ENCODE results near the gene PRODH.
"Not testable (repeated sequence)": the region's sequence is repeated elsewhere in the genome, so short reads cannot be mapped to it uniquely, and the experiment has no call there.

PRODH gene

GRCh38 chr22:18915550-18915949, 20.5 kb downstream of the PRODH start:
- not testable (repeated sequence) for H3K27ac ChIP-seq (ENCODE audit: low read depth, low read length); H3K4me1 ChIP-seq (ENCODE audit: insufficient read depth, low read length); H3K9ac ChIP-seq (ENCODE audit: low read depth, low read length); H3K27me3 ChIP-seq (ENCODE audit: insufficient read depth, low read length); H3K4me3 ChIP-seq (ENCODE audit: low read length); H3K9me3 ChIP-seq (ENCODE audit: insufficient read depth, low read depth, low read length); H3K36me3 ChIP-seq (ENCODE audit: insufficient read depth, low read length)
- WGBS = no CpG with 5 or more reads among the region's 9 CpGs

GRCh38 chr22:18914558-18914957, 21.5 kb downstream of the PRODH start:
- H3K27ac ChIP-seq (ENCODE audit: low read depth, low read length); H3K36me3 ChIP-seq (ENCODE audit: insufficient read depth, low read length): not testable (repeated sequence)
- no CpG with 5 or more reads among the region's 10 CpGs for WGBS

GRCh38 chr22:18912264-18912946, 23.7 kb downstream of the PRODH start:
- not testable (repeated sequence) for H3K27ac ChIP-seq (ENCODE audit: low read depth, low read length); H3K9ac ChIP-seq (ENCODE audit: low read depth, low read length); H3K4me1 ChIP-seq (ENCODE audit: insufficient read depth, low read length); H3K4me3 ChIP-seq (ENCODE audit: low read length); H3K9me3 ChIP-seq (ENCODE audit: insufficient read depth, low read depth, low read length); H3K27me3 ChIP-seq (ENCODE audit: insufficient read depth, low read length); H3K36me3 ChIP-seq (ENCODE audit: insufficient read depth, low read length)
- no CpG with 5 or more reads among the region's 10 CpGs for WGBS

More at GRCh38 chr22:18914558-18914957, 21.5 kb downstream of the PRODH start:
- not testable (repeated sequence) for H3K27me3 ChIP-seq (ENCODE audit: insufficient read depth, low read length); H3K9ac ChIP-seq (ENCODE audit: low read depth, low read length); H3K9me3 ChIP-seq (ENCODE audit: insufficient read depth, low read depth, low read length); H3K4me1 ChIP-seq (ENCODE audit: insufficient read depth, low read length); H3K4me3 ChIP-seq (ENCODE audit: low read length)

- H3K4me1 ChIP-seq (ENCODE audit: insufficient read depth, low read length); H3K36me3 ChIP-seq (ENCODE audit: insufficient read depth, low read length); H3K27ac ChIP-seq (ENCODE audit: low read depth, low read length); H3K9ac ChIP-seq (ENCODE audit: low read depth, low read length); H3K4me3 ChIP-seq (ENCODE audit: low read length); H3K27me3 ChIP-seq (ENCODE audit: insufficient read depth, low read length); H3K9me3 ChIP-seq (ENCODE audit: insufficient read depth, low read depth, low read length): not testable (repeated sequence)
- no CpG with 5 or more reads among the region's 2 CpGs for WGBS
These were observed 24.6 kb downstream of the PRODH start for GRCh38 chr22:18911535-18911934.

GRCh38 chr22:18909556-18909955, 26.5 kb downstream of the PRODH start:
- H3K27ac ChIP-seq (ENCODE audit: low read depth, low read length) = no peak overlapping the region
- no peaks in the 10 kb centered on the region for H3K4me1 ChIP-seq (ENCODE audit: insufficient read depth, low read length)
- H3K9ac ChIP-seq (ENCODE audit: low read depth, low read length) = no peak overlapping the region
- no peaks in the 10 kb centered on the region for H3K36me3 ChIP-seq (ENCODE audit: insufficient read depth, low read length)
- no peaks in the 10 kb centered on the region for H3K9me3 ChIP-seq (ENCODE audit: insufficient read depth, low read depth, low read length)
- no peaks in the 10 kb centered on the region for H3K27me3 ChIP-seq (ENCODE audit: insufficient read depth, low read length)
- 91% methylated on average over 3 of the region's 5 CpGs for WGBS
- H3K4me3 ChIP-seq (ENCODE audit: low read length) = no peak overlapping the region

- 6% methylated on average over 3 of the region's 13 CpGs for WGBS
- Histone ChIP-seq H3K9ac (ENCODE audit: low read depth, low read length) (no peak overlapping the region), H3K4me1 (ENCODE audit: insufficient read depth, low read length) (no peaks in the 10 kb centered on the region), H3K27ac (ENCODE audit: low read depth, low read length) (no peak overlapping the region), H3K36me3 (ENCODE audit: insufficient read depth, low read length) (no peaks in the 10 kb centered on the region), H3K9me3 (ENCODE audit: insufficient read depth, low read depth, low read length) (no peaks in the 10 kb centered on the region), H3K4me3 (ENCODE audit: low read length) (no peak overlapping the region), H3K27me3 (ENCODE audit: insufficient read depth, low read length) (no peaks in the 10 kb centered on the region)
These were observed 29.2 kb downstream of the PRODH start for GRCh38 chr22:18906896-18907295.

GRCh38 chr22:18906410-18906745, 29.7 kb downstream of the PRODH start:
- H3K36me3 ChIP-seq (ENCODE audit: insufficient read depth, low read length); H3K27ac ChIP-seq (ENCODE audit: low read depth, low read length); H3K4me3 ChIP-seq (ENCODE audit: low read length); H3K9me3 ChIP-seq (ENCODE audit: insufficient read depth, low read depth, low read length); H3K4me1 ChIP-seq (ENCODE audit: insufficient read depth, low read length); H3K9ac ChIP-seq (ENCODE audit: low read depth, low read length); H3K27me3 ChIP-seq (ENCODE audit: insufficient read depth, low read length): not testable (repeated sequence)
- no CpG with 5 or more reads among the region's 36 CpGs for WGBS

GRCh38 chr22:18905540-18906409, 30.3 kb downstream of the PRODH start, which contains the start of gene DGCR6:
Gene DGCR6 (plus strand): TSS chr22:18906320. CDS start chr22:18906375, 55 bp downstream.
- no peak within 1 kb of the TSS for H3K9ac ChIP-seq (ENCODE audit: low read depth, low read length)
- H3K27ac ChIP-seq (ENCODE audit: low read depth, low read length) = no peak within 1 kb of the TSS
- WGBS = no CpG with 5 or more reads among the region's 77 CpGs
- no peaks in the 10 kb centered on the region for H3K9me3 ChIP-seq (ENCODE audit: insufficient read depth, low read depth, low read length)
- H3K36me3 ChIP-seq (ENCODE audit: insufficient read depth, low read length) = no peaks in the 10 kb centered on the region
- H3K27me3 ChIP-seq (ENCODE audit: insufficient read depth, low read length) = no peaks in the 10 kb centered on the region
- H3K4me3 ChIP-seq (ENCODE audit: low read length) = no peak within 1 kb of the TSS
- no peaks in the 10 kb centered on the region for H3K4me1 ChIP-seq (ENCODE audit: insufficient read depth, low read length)

GRCh38 chr22:18896037-18896657, 39.9 kb downstream of the PRODH start:
- 96% methylated on average over 5 of the region's 7 CpGs for WGBS
- not testable (repeated sequence) for H3K4me1 ChIP-seq (ENCODE audit: insufficient read depth, low read length); H3K9ac ChIP-seq (ENCODE audit: low read depth, low read length); H3K27me3 ChIP-seq (ENCODE audit: insufficient read depth, low read length); H3K36me3 ChIP-seq (ENCODE audit: insufficient read depth, low read length); H3K27ac ChIP-seq (ENCODE audit: low read depth, low read length); H3K4me3 ChIP-seq (ENCODE audit: low read length); H3K9me3 ChIP-seq (ENCODE audit: insufficient read depth, low read depth, low read length)

GRCh38 chr22:18893775-18894174, 42.3 kb downstream of the PRODH start:
- not testable (repeated sequence) for H3K4me3 ChIP-seq (ENCODE audit: low read length); H3K4me1 ChIP-seq (ENCODE audit: insufficient read depth, low read length); H3K9ac ChIP-seq (ENCODE audit: low read depth, low read length); H3K27me3 ChIP-seq (ENCODE audit: insufficient read depth, low read length); H3K9me3 ChIP-seq (ENCODE audit: insufficient read depth, low read depth, low read length); H3K27ac ChIP-seq (ENCODE audit: low read depth, low read length); H3K36me3 ChIP-seq (ENCODE audit: insufficient read depth, low read length)
- no CpG with 5 or more reads among the region's 4 CpGs for WGBS

GRCh38 chr22:18890510-18891192, 45.4 kb downstream of the PRODH start:
- H3K4me3 ChIP-seq (ENCODE audit: low read length); H3K4me1 ChIP-seq (ENCODE audit: insufficient read depth, low read length); H3K9me3 ChIP-seq (ENCODE audit: insufficient read depth, low read depth, low read length); H3K9ac ChIP-seq (ENCODE audit: low read depth, low read length); H3K36me3 ChIP-seq (ENCODE audit: insufficient read depth, low read length); H3K27me3 ChIP-seq (ENCODE audit: insufficient read depth, low read length); H3K27ac ChIP-seq (ENCODE audit: low read depth, low read length): not testable (repeated sequence)
- whole genome bisulfite sequencing = no CpG with 5 or more reads among the region's 5 CpGs
